ENCODE data around the gene EVI5. TPM values are rescaled to one million over a fixed set of nuclear protein-coding genes. Genes with fewer than 3 reads are reported as not detected.
"Not testable (repeated sequence)": the region's sequence is repeated elsewhere in the genome, so short reads cannot be mapped to it uniquely, and the experiment has no call there.

Gene EVI5
- total and polyA plus RNA-seq, 2 donors (not counting 1 experiment from before 2014, with no cell fraction given), result 1.5 to 36.3 TPM

DNA sequence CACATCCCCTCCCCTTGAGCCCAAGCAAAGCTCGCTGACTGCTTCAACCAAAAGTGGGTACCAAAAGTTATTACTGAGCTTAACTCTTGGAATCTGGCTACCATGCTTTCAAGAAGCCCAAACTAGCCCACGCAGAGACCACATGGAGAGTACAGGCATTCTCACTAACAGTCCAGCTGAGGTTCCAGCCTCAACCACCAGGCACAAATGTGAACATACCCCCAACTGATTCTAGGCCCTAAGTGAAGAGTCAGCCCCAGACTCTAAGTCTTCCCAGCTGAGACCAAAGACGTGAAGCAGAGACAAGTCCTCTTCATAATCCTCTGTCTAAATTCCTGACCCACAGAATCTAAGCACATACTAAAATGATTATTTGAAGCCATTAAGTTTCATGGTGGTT lies 36.8 kb downstream of the EVI5 start:
- intact Hi-C loops (cut with micrococcal nuclease), result no loop called here
- H3K4me1 Mint-ChIP-seq, result peaks cover 17% of the 10 kb centered on the region

DNA sequence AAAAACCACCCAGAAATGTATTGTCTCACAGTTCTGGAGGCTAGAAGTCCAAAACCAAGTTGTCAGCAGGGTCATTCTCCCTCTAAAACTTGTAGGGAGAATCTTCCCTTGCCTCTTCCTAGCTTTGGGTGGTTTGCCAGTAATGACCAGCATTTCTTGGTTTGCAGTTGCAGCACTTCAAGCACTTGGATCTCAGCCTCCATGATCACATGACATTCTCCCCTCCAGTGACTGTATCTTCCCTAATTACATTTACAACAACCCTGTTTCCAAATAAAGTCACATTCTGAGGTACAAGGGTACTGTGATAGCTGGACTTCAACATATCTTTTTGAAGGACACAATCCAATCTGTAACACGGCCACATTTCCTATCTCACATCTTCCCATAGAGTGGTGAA lies 37.2 kb downstream of the EVI5 start:
- peaks cover 0 to 5% (median 2%) of the 10 kb centered on the region in 3 donors for H3K9me3 ChIP-seq (ENCODE audit: control extremely low read depth in 1 of 3, control insufficient read depth in 2 of 3, insufficient read depth in 1 of 3, low read length in 2 of 3)
- no peaks in the 10 kb centered on the region for H3K36me3 ChIP-seq (replicated peaks in 1 of 2; ENCODE audit: control extremely low read depth in 1 of 2, control insufficient read depth in 1 of 2, extremely low read depth in 1 of 2, insufficient read depth in 2 of 2, low read length in 1 of 2)
- H3K4me3 ChIP-seq (ENCODE audit: control extremely low read depth in 1 of 5, extremely low read depth in 1 of 5, insufficient read depth in 1 of 5, low read depth in 2 of 5, low read length in 4 of 5), result no peak overlapping the region
- H3K4me1 Mint-ChIP-seq, result peaks cover 21% of the 10 kb centered on the region
- ChIA-PET CTCF (interaction anchor here (2.1 to 6.2 kb wide), 2 partner anchors 46 to 71 kb away, joined by 11 to 168 read pairs; no protein-coding TSS in a partner anchor), POLR2A (no interaction called here)
- H3K9ac ChIP-seq (ENCODE audit: low read length), result no peak overlapping the region
- H3K4me1 ChIP-seq (ENCODE audit: control insufficient read depth in 2 of 2, insufficient read depth in 2 of 2, low read length in 2 of 2), result peaks cover 4 to 5% of the 10 kb centered on the region in 2 donors
- no peak overlapping the region for H3K27ac ChIP-seq (ENCODE audit: low read length in 2 of 2)
- 91% methylated on average over 1 of the region's 1 CpG for WGBS (ENCODE audit: insufficient coverage)
- no peak overlapping the region for H3K4me3 Mint-ChIP-seq
- H3K79me2 ChIP-seq (ENCODE audit: control insufficient read depth, insufficient read depth, low read length), result peaks cover 34% of the 10 kb centered on the region
- peaks cover 22% of the 10 kb centered on the region for H4K20me1 ChIP-seq (ENCODE audit: control insufficient read depth, insufficient read depth, low read length, poor library complexity, severe bottlenecking)
- no peaks in the 10 kb centered on the region for H3K9me3 Mint-ChIP-seq (ENCODE audit: insufficient read depth)
- no peak overlapping the region for H3K4me2 ChIP-seq (replicated peaks; ENCODE audit: low read depth, low read length, poor library complexity, severe bottlenecking)
- H3K27me3 ChIP-seq (replicated peaks in 1 of 4; ENCODE audit: control extremely low read depth in 1 of 4, control insufficient read depth in 3 of 4, insufficient read depth in 4 of 4, low read length in 3 of 4), result no peaks in the 10 kb centered on the region
- H3K27ac Mint-ChIP-seq, result no peak overlapping the region
- ATAC-seq (ENCODE audit: low read depth) (no peak), DNase-seq (no peak)
- TF ChIP-seq EZH2 (IDR thresholded peaks at IDR 0.05; ENCODE audit: borderline replicate concordance, insufficient read depth, low read depth, low read length, poor library complexity, severe bottlenecking), result no peak
- TF ChIP-seq, protein P1, sequence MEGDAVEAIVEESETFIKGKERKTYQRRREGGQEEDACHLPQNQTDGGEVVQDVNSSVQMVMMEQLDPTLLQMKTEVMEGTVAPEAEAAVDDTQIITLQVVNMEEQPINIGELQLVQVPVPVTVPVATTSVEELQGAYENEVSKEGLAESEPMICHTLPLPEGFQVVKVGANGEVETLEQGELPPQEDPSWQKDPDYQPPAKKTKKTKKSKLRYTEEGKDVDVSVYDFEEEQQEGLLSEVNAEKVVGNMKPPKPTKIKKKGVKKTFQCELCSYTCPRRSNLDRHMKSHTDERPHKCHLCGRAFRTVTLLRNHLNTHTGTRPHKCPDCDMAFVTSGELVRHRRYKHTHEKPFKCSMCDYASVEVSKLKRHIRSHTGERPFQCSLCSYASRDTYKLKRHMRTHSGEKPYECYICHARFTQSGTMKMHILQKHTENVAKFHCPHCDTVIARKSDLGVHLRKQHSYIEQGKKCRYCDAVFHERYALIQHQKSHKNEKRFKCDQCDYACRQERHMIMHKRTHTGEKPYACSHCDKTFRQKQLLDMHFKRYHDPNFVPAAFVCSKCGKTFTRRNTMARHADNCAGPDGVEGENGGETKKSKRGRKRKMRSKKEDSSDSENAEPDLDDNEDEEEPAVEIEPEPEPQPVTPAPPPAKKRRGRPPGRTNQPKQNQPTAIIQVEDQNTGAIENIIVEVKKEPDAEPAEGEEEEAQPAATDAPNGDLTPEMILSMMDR (IDR thresholded peaks at IDR 0.05), result no peak
- no peaks in the 10 kb centered on the region for H3K27me3 Mint-ChIP-seq
- intact Hi-C loops (cut with micrococcal nuclease), result no loop called here
- no peak overlapping the region for H2AFZ ChIP-seq (ENCODE audit: insufficient read depth, low read depth, low read length, poor library complexity, severe bottlenecking)

More for the DNA sequence above, 36.8 kb downstream of the EVI5 start:
- H3K9ac ChIP-seq (ENCODE audit: low read length), result no peak overlapping the region
- H3K4me3 ChIP-seq (ENCODE audit: control extremely low read depth in 1 of 5, extremely low read depth in 1 of 5, insufficient read depth in 1 of 5, low read depth in 2 of 5, low read length in 4 of 5), result no peak overlapping the region
- ATAC-seq (ENCODE audit: low read depth) (no peak), DNase-seq (no peak)
- H3K4me1 ChIP-seq (ENCODE audit: control insufficient read depth in 2 of 2, insufficient read depth in 2 of 2, low read length in 2 of 2), result peaks cover 4 to 5% of the 10 kb centered on the region in 2 donors
- no peak for TF ChIP-seq EZH2 (IDR thresholded peaks at IDR 0.05; ENCODE audit: borderline replicate concordance, insufficient read depth, low read depth, low read length, poor library complexity, severe bottlenecking)
- TF ChIP-seq, protein P1 (IDR thresholded peaks at IDR 0.05), result no peak
- Mint-ChIP-seq H3K4me3 (no peak overlapping the region), H3K27ac (no peak overlapping the region), H3K9me3 (ENCODE audit: insufficient read depth) (no peaks in the 10 kb centered on the region), H3K27me3 (no peaks in the 10 kb centered on the region)
- H3K36me3 ChIP-seq (replicated peaks in 1 of 2; ENCODE audit: control extremely low read depth in 1 of 2, control insufficient read depth in 1 of 2, extremely low read depth in 1 of 2, insufficient read depth in 2 of 2, low read length in 1 of 2), result no peaks in the 10 kb centered on the region
- H3K27ac ChIP-seq (ENCODE audit: low read length in 2 of 2), result no peak overlapping the region
- H3K27me3 ChIP-seq (replicated peaks in 1 of 4; ENCODE audit: control extremely low read depth in 1 of 4, control insufficient read depth in 3 of 4, insufficient read depth in 4 of 4, low read length in 3 of 4), result no peaks in the 10 kb centered on the region
- H3K79me2 ChIP-seq (ENCODE audit: control insufficient read depth, insufficient read depth, low read length), result peaks cover 31% of the 10 kb centered on the region
- ChIA-PET CTCF (interaction anchor here (1.4 to 6.2 kb wide), 3 partner anchors 45 to 80 kb away, joined by 4 to 168 read pairs (median 11); no protein-coding TSS in a partner anchor), POLR2A (no interaction called here)
- WGBS (ENCODE audit: insufficient coverage), result 100% methylated on average over 2 of the region's 3 CpGs
- peaks cover 22% of the 10 kb centered on the region for H4K20me1 ChIP-seq (ENCODE audit: control insufficient read depth, insufficient read depth, low read length, poor library complexity, severe bottlenecking)
- H2AFZ ChIP-seq (ENCODE audit: insufficient read depth, low read depth, low read length, poor library complexity, severe bottlenecking), result no peak overlapping the region
- H3K4me2 ChIP-seq (replicated peaks; ENCODE audit: low read depth, low read length, poor library complexity, severe bottlenecking), result no peak overlapping the region
- peaks cover 0 to 1% (median 0%) of the 10 kb centered on the region in 3 donors for H3K9me3 ChIP-seq (ENCODE audit: control extremely low read depth in 1 of 3, control insufficient read depth in 2 of 3, insufficient read depth in 1 of 3, low read length in 2 of 3)

DNA sequence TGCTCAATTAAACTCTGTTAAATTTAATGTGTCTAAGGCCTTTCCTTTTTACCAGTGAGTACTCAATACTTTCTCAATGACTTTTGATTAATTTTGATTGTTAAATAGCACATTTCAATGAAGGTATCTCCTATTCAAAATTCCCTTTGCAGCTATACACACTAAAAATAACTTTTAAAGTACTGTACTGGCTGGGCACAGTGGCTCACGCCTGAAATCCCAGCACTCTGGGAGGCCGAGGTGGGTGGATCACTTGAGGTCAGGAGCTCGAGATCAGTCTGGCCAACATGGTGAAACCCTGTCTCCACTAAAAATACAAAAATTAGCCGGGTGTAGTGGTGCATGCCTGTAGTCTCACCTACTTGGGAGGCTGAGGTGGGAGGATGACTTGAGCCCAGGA lies 38.7 kb downstream of the EVI5 start:
- H3K27me3 Mint-ChIP-seq; H3K9ac ChIP-seq (ENCODE audit: low read length); DNase-seq; H2AFZ ChIP-seq (ENCODE audit: insufficient read depth, low read depth, low read length, poor library complexity, severe bottlenecking); H3K4me3 ChIP-seq (ENCODE audit: control extremely low read depth in 1 of 5, extremely low read depth in 1 of 5, insufficient read depth in 1 of 5, low read depth in 2 of 5, low read length in 4 of 5); H3K9me3 ChIP-seq (ENCODE audit: control extremely low read depth in 1 of 3, control insufficient read depth in 2 of 3, insufficient read depth in 1 of 3, low read length in 2 of 3); H3K27me3 ChIP-seq (replicated peaks in 1 of 4; ENCODE audit: control extremely low read depth in 1 of 4, control insufficient read depth in 3 of 4, insufficient read depth in 4 of 4, low read length in 3 of 4); H3K36me3 ChIP-seq (replicated peaks in 1 of 2; ENCODE audit: control extremely low read depth in 1 of 2, control insufficient read depth in 1 of 2, extremely low read depth in 1 of 2, insufficient read depth in 2 of 2, low read length in 1 of 2); H3K9me3 Mint-ChIP-seq (ENCODE audit: insufficient read depth); H3K27ac ChIP-seq (ENCODE audit: low read length in 2 of 2); H3K4me1 ChIP-seq (ENCODE audit: control insufficient read depth in 2 of 2, insufficient read depth in 2 of 2, low read length in 2 of 2); intact Hi-C loops (cut with micrococcal nuclease); H3K4me3 Mint-ChIP-seq; ATAC-seq (ENCODE audit: low read depth); H3K27ac Mint-ChIP-seq; H3K4me2 ChIP-seq (replicated peaks; ENCODE audit: low read depth, low read length, poor library complexity, severe bottlenecking): not testable (repeated sequence)
- 100% methylated on average over 2 of the region's 4 CpGs for WGBS (ENCODE audit: insufficient coverage)
- peaks cover 21% of the 10 kb centered on the region for H3K4me1 Mint-ChIP-seq
- ChIA-PET CTCF (interaction anchor here (0.7 to 6.2 kb wide), 3 partner anchors 73 to 436 kb away, joined by 4 to 168 read pairs (median 4); no protein-coding TSS in a partner anchor), POLR2A (interaction anchor here (0.6 kb wide), 1 partner anchor 68 kb away, joined by 5 read pairs; no protein-coding TSS in a partner anchor)
- peaks cover 22% of the 10 kb centered on the region for H4K20me1 ChIP-seq (ENCODE audit: control insufficient read depth, insufficient read depth, low read length, poor library complexity, severe bottlenecking)
- peaks cover 30% of the 10 kb centered on the region for H3K79me2 ChIP-seq (ENCODE audit: control insufficient read depth, insufficient read depth, low read length)

Measured in B cell (primary cell).